Measurements from ENCODE around the gene DUSP12.

DUSP12 gene

DNA sequence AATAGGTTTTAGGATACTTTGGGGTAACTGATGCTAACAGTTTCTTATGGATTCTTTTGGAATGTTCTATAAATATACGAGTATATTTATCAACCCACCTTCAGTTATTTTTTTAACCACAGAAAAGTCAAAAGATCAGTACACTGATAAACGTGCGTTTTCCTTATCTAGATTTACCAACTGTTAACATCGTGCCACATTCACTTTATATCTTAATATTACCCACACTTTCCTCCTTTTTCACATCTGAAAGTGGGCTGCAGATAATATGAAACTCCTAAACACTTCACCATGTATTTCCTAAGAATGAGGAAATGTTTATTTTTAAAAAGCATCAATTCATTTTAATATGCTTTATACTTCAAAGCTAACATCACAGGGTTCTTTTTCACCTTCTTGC, 24.2 kb downstream of the DUSP12 start:
- Mint-ChIP-seq H3K4me3 (no peak overlapping the region), H3K9me3 (no peaks in the 10 kb centered on the region), H3K27ac (no peak overlapping the region), H3K4me1 (peaks cover 6% of the 10 kb centered on the region), H3K36me3 (peaks cover 4% of the 10 kb centered on the region)
- DNase-seq (ENCODE audit: low spot score in 2 of 2) (no peak), ATAC-seq (no peak)

- DNase-seq (ENCODE audit: low spot score in 2 of 2) (no peak), ATAC-seq (no peak)
- H3K4me3 Mint-ChIP-seq, result no peak overlapping the region
- H3K4me1 Mint-ChIP-seq, result no peaks in the 10 kb centered on the region
- peaks cover 36% of the 10 kb centered on the region for H3K36me3 Mint-ChIP-seq
- no peak overlapping the region for H3K27ac Mint-ChIP-seq
- H3K9me3 Mint-ChIP-seq, result no peaks in the 10 kb centered on the region
Measured at GRCh38 chr1:161777261-161777660, 27.7 kb downstream of the DUSP12 start.

DNA sequence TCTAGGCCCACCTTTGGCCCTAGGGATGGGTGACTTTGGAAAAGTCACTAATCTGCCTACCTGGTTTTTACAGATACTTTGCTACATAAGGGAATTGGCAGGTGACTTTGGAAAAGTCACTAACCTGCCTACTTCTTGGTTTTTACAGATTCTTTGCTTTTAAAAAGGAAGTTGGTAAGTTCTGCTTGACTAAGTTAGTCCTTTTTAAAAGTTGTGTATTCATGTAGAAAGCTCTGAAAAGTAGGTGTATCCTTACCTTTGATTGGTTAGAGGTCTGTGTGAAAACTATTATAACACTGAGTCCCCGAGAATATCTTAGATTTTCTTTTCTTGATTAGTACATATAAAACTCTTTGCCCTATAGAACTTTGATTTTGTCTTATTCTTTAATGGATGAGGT, 28.9 kb downstream of the DUSP12 start:
- H3K4me3 Mint-ChIP-seq, result no peak overlapping the region
- no peaks in the 10 kb centered on the region for H3K9me3 Mint-ChIP-seq
- ATAC-seq, result no peak
- DNase-seq (ENCODE audit: low spot score in 2 of 2), result no peak
- peaks cover 49% of the 10 kb centered on the region for H3K36me3 Mint-ChIP-seq
- no peak overlapping the region for H3K27ac Mint-ChIP-seq
- H3K4me1 Mint-ChIP-seq, result no peaks in the 10 kb centered on the region

GRCh38 chr1:161779393-161779792, 29.8 kb downstream of the DUSP12 start:
- no peaks in the 10 kb centered on the region for H3K4me1 Mint-ChIP-seq

GRCh38 chr1:161781995-161782394, 32.4 kb downstream of the DUSP12 start:
- H3K36me3 Mint-ChIP-seq, result peaks cover 84% of the 10 kb centered on the region
- H3K4me1 Mint-ChIP-seq, result no peaks in the 10 kb centered on the region
- H3K27ac Mint-ChIP-seq, result peak overlapping the region; percentile 30
- no peak for ATAC-seq
- no peak overlapping the region for H3K4me3 Mint-ChIP-seq
- DNase-seq (ENCODE audit: low spot score in 2 of 2), result no peak
- H3K9me3 Mint-ChIP-seq, result no peaks in the 10 kb centered on the region

More at GRCh38 chr1:161779393-161779792, 29.8 kb downstream of the DUSP12 start:
- DNase-seq (ENCODE audit: low spot score in 2 of 2), result no peak
- no peak for ATAC-seq
- H3K27ac Mint-ChIP-seq, result no peak overlapping the region
- peaks cover 58% of the 10 kb centered on the region for H3K36me3 Mint-ChIP-seq
- no peak overlapping the region for H3K4me3 Mint-ChIP-seq
- no peaks in the 10 kb centered on the region for H3K9me3 Mint-ChIP-seq

GRCh38 chr1:161782886-161783285, 33.3 kb downstream of the DUSP12 start:
- Mint-ChIP-seq H3K9me3 (no peaks in the 10 kb centered on the region), H3K4me1 (no peaks in the 10 kb centered on the region), H3K4me3 (no peak overlapping the region), H3K27ac (no peak overlapping the region), H3K36me3 (peaks cover 92% of the 10 kb centered on the region)
- ATAC-seq, result peak; percentile 74
- DNase-seq (ENCODE audit: low spot score in 2 of 2), result no peak

DNA sequence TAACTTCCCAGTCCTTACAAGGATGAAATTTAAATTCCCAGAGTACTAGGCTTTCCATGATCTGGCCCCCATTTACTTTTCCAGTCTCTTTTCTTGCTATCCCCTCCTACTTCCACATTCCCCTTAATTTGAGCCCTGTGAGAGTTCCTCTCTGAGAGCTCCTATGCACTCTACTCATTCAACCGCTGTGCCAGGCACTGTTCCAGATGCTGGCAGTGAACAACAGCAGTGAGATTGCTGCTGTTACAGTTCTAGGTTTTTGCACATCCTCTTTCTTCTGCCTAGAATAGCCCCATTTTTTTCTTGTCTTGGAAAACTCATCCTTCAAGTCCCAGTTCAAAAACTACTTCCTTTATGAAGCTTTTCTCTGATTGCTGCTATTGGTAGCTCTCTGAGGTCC, 35.4 kb downstream of the DUSP12 start:
- ATAC-seq (no peak), DNase-seq (ENCODE audit: low spot score in 2 of 2) (no peak)
- H3K4me1 Mint-ChIP-seq, result no peaks in the 10 kb centered on the region
- no peak overlapping the region for H3K4me3 Mint-ChIP-seq
- H3K36me3 Mint-ChIP-seq, result peaks cover 99% of the 10 kb centered on the region
- H3K27ac Mint-ChIP-seq, result peak overlapping the region; percentile 1
- no peaks in the 10 kb centered on the region for H3K9me3 Mint-ChIP-seq

DNA sequence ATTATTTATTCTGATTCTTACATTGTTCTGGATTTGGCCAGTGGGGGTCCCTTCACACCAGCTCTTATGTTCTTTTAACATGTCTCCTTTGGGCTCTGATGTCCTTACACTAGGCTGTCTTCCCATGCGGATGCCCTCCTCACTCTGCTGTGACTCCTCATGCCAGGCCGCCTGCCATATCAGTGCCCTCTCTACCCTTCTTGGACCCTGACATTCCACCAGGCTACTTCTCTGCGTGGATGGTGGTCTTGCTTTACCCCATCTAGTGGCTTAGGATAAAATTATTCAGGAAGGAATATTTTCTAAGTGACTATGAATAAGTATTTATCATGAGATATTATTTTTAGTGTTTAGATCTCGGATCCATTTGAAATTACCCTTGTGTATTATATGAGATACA, 37.8 kb downstream of the DUSP12 start:
- H3K27ac Mint-ChIP-seq, result no peak overlapping the region
- DNase-seq (ENCODE audit: low spot score in 2 of 2) (no peak), ATAC-seq (no peak)
- H3K4me1 Mint-ChIP-seq, result peaks cover 2% of the 10 kb centered on the region
- H3K4me3 Mint-ChIP-seq, result no peak overlapping the region
- no peaks in the 10 kb centered on the region for H3K9me3 Mint-ChIP-seq
- peaks cover 100% of the 10 kb centered on the region for H3K36me3 Mint-ChIP-seq

- ATAC-seq (no peak), DNase-seq (ENCODE audit: low spot score in 2 of 2) (no peak)
- no peak overlapping the region for H3K27ac Mint-ChIP-seq
- H3K36me3 Mint-ChIP-seq, result peaks cover 99% of the 10 kb centered on the region
- H3K4me1 Mint-ChIP-seq, result peaks cover 10% of the 10 kb centered on the region
- no peaks in the 10 kb centered on the region for H3K9me3 Mint-ChIP-seq
- H3K4me3 Mint-ChIP-seq, result no peak overlapping the region
Measured at GRCh38 chr1:161790587-161791317, 41.2 kb downstream of the DUSP12 start.

- DNase-seq (ENCODE audit: low spot score in 2 of 2) (no peak), ATAC-seq (no peak)
- Mint-ChIP-seq H3K4me3 (no peak overlapping the region), H3K27ac (no peak overlapping the region), H3K4me1 (peaks cover 10% of the 10 kb centered on the region), H3K9me3 (no peaks in the 10 kb centered on the region), H3K36me3 (peaks cover 98% of the 10 kb centered on the region)
Measured at GRCh38 chr1:161791904-161792655, 42.5 kb downstream of the DUSP12 start.

DNA sequence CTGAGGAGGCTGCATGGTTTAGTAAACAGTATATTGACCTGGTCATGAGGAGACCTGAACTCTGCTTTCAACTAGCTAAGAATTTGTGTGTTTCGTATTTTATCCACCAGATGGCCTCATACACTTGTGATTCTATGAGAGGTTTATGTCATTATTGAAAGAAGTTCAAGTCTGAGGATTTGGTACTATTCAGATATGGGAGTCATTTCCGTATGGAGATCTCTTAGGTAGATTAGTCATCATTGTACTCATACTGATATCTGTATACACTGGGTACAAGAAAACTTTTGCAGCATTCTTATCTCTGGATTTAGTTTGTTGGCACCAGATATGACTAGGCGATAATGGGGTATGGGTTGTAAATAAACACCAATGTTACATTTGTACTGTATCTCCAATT, 43.2 kb downstream of the DUSP12 start:
- Mint-ChIP-seq H3K36me3 (peaks cover 98% of the 10 kb centered on the region), H3K27ac (no peak overlapping the region), H3K4me3 (no peak overlapping the region), H3K4me1 (peaks cover 10% of the 10 kb centered on the region), H3K9me3 (no peaks in the 10 kb centered on the region)
- DNase-seq (ENCODE audit: low spot score in 2 of 2), result no peak
- peak; percentile 100 for ATAC-seq

DNA sequence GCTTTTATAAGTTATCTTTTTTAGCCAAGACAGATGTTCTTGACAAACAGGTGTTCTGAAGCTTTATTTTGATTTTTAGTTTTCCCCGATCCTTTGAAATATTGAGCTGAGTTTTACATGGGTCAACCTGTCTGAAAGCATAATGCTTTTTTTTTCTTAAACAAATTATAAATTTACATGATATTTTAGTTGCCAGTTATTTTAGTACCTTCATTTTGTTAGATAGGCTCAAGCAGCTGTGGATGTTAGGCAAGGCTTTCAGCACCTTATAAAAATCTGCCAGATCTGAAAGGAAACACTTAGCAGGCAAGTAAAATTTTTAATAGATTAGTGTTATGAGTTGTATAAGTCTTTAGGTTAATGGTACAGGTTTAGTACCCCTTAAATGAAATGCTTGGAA, 50.2 kb downstream of the DUSP12 start:
- ATAC-seq (no peak), DNase-seq (ENCODE audit: low spot score in 2 of 2) (no peak)
- no peak overlapping the region for H3K4me3 Mint-ChIP-seq
- H3K9me3 Mint-ChIP-seq, result no peaks in the 10 kb centered on the region
- H3K36me3 Mint-ChIP-seq, result peaks cover 92% of the 10 kb centered on the region
- H3K4me1 Mint-ChIP-seq, result peaks cover 6% of the 10 kb centered on the region
- H3K27ac Mint-ChIP-seq, result no peak overlapping the region

DNA sequence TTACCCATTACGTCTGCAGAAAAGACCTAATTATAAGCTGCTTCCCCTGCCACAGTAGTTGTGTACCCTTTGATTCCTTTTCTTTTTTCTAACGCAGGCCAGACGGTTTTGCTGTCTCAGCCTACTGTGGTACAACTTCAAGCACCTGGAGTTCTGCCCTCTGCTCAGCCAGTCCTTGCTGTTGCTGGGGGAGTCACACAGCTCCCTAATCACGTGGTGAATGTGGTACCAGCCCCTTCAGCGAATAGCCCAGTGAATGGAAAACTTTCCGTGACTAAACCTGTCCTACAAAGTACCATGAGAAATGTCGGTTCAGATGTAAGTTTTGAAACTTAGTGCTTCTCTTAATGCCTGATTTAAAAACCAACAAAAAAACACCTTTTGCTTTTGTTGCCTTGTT, 52.4 kb downstream of the DUSP12 start:
- H3K27ac Mint-ChIP-seq, result no peak overlapping the region
- DNase-seq (ENCODE audit: low spot score in 2 of 2) (no peak), ATAC-seq (no peak)
- H3K4me1 Mint-ChIP-seq, result peaks cover 19% of the 10 kb centered on the region
- H3K4me3 Mint-ChIP-seq, result no peak overlapping the region
- H3K9me3 Mint-ChIP-seq, result no peaks in the 10 kb centered on the region
- peaks cover 86% of the 10 kb centered on the region for H3K36me3 Mint-ChIP-seq

DNA sequence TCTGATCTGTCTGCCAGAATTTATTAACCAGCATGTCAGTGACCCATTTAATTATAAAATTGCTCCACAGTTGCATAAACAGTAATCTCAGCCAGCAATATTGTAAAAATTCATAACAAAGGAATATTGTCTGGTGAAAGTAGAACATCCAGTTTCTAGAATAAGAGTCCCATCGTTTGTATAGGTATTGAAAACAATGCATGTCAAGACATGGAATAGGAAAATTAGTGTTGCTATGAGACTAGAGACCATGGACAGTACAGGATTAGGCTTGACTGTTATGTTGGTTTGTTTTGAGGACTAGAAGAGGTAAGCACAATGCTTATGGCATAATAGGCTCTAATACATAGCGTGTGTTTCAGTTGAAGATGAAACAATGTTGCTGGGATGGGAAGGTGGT, 53.6 kb downstream of the DUSP12 start:
- peaks cover 19% of the 10 kb centered on the region for H3K4me1 Mint-ChIP-seq
- no peak for DNase-seq (ENCODE audit: low spot score in 2 of 2)
- no peak overlapping the region for H3K4me3 Mint-ChIP-seq
- peaks cover 81% of the 10 kb centered on the region for H3K36me3 Mint-ChIP-seq
- no peaks in the 10 kb centered on the region for H3K9me3 Mint-ChIP-seq
- no peak for ATAC-seq
- no peak overlapping the region for H3K27ac Mint-ChIP-seq

DNA sequence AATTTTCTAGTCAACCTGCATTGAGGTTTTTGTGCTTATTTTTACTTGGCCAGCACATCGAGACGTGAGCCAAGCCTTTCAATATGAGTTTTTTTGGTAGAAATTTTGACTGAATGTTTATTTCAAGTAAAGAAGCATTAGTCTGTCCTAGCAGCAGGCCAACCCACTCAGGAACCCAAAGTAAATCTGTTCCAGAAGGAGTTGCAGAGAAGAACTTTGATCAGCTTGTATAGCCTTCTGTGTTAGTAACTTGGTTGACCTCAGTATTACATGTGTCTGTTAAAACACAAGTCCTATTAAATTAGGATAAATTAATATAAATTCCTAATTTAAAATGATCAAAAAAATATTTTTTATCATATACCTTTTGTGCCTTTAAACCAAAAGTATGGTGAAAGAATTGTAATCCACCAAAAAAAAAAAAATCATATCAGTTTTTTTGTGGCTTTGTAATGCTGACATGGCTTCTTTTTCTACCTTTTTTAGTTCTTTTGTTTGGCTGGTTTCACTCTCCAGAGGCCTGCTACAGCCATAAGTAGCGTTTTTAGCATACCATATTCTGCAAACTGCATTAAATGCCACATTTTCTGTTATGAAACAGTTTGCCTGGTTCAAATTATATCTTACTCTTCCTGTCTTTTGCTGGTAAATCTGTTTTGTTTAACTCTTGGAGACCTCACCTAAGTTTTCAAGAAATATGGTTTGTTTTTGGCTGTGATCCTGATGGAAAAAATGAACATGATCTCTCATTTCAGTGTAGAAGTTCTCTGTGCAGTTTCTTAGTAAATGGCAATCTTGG, 56.0 kb downstream of the DUSP12 start:
- H3K4me3 Mint-ChIP-seq, result no peak overlapping the region
- peak overlapping the region; percentile 41 for H3K27ac Mint-ChIP-seq
- peaks cover 5% of the 10 kb centered on the region for H3K9me3 Mint-ChIP-seq
- peaks cover 81% of the 10 kb centered on the region for H3K36me3 Mint-ChIP-seq
- ATAC-seq, result no peak
- peaks cover 19% of the 10 kb centered on the region for H3K4me1 Mint-ChIP-seq
- DNase-seq (ENCODE audit: low spot score in 2 of 2), result no peak
